Natural killer cell (primary cell): ENCODE measurements around the gene EIF4G1. TPM values are rescaled to one million over a fixed set of nuclear protein-coding genes. Genes with fewer than 3 reads are reported as not detected.

Experiments used
- ATAC-seq, 3 donors: fragments of 150-1000 bp in 2 of 3; fragments of 200-7000 bp in 1 of 3; cut with Tn5 transposase; 1 replicate in 1 of 3; 2 replicates in 2 of 3; pipeline ENCODE4 v1.10.0; 2021; ENCODE audit warnings: mild to moderate bottlenecking in 2 of 3, moderate library complexity in 2 of 3
- DNase-seq, 2 donors: peaks; one replicate each; pipeline versions ENCODE4 v3.0.0 to v3.0.0-alpha.2; 2013 to 2021; ENCODE audit warnings: mixed read lengths in 1 of 2
- H3K27ac ChIP-seq: one replicate; pipeline ENCODE4 v1.5.1; 2013; ENCODE audit warnings: mild to moderate bottlenecking, low read length
- H3K27me3 ChIP-seq: one replicate; pipeline ENCODE4 v1.6.1; 2013; ENCODE audit warnings: low read length; ENCODE audit not compliant: control insufficient read depth, insufficient read depth
- H3K36me3 ChIP-seq: one replicate; pipeline ENCODE4 v1.6.1; 2013; ENCODE audit warnings: low read length; ENCODE audit not compliant: control insufficient read depth, insufficient read depth
- H3K4me1 ChIP-seq: one replicate; pipeline ENCODE4 v1.6.1; 2013; ENCODE audit warnings: low read length; ENCODE audit not compliant: control insufficient read depth, insufficient read depth
- H3K4me3 ChIP-seq: one replicate; pipeline ENCODE4 v1.5.1; 2013; ENCODE audit warnings: low read length
- H3K9me3 ChIP-seq: one replicate; pipeline ENCODE4 v1.6.1; 2013; ENCODE audit warnings: low read length; ENCODE audit not compliant: control insufficient read depth, insufficient read depth
- H3K27ac Mint-ChIP-seq, 2 donors: one replicate each; pipeline ENCODE4 v1.8.0; 2022; ENCODE audit warnings: mild to moderate bottlenecking in 2 of 2, mixed read lengths in 2 of 2, moderate library complexity in 1 of 2
- H3K27me3 Mint-ChIP-seq, 2 donors: one replicate each; pipeline ENCODE4 v1.8.0; 2022; ENCODE audit warnings: low read depth in 2 of 2, mixed read lengths in 2 of 2
- H3K36me3 Mint-ChIP-seq: one replicate; pipeline ENCODE4 v1.8.0; 2022; ENCODE audit warnings: mixed read lengths
- H3K4me1 Mint-ChIP-seq, 2 donors: one replicate each; pipeline ENCODE4 v1.8.0; 2022; ENCODE audit warnings: mixed read lengths in 2 of 2
- H3K4me3 Mint-ChIP-seq: one replicate; pipeline ENCODE4 v1.8.0; 2022; ENCODE audit warnings: mild to moderate bottlenecking, moderate library complexity, mixed read lengths
- H3K9me3 Mint-ChIP-seq, 2 donors: one replicate each; pipeline ENCODE4 v1.8.0; 2022; ENCODE audit warnings: mixed read lengths in 2 of 2
- CTCF ChIP-seq: fragments of 200-600 bp; IDR thresholded peaks from one replicate; pipeline ENCODE4 v1.8.0; 2022; ENCODE audit warnings: antibody characterized with exemption
- WGBS: methylation state at CpG from one replicate; pipeline ENCODE4 v1.1.7; 2013; ENCODE audit warnings: missing lambda C conversion rate; ENCODE audit not compliant: insufficient coverage; 5-methylcytosine and 5-hydroxymethylcytosine counted together
- intact Hi-C: fragments of 100-400 bp; cut with micrococcal nuclease; formaldehyde crosslinking; loops from one replicate; pipeline ENCODE4 v1.14.2; 2022
- total RNA-seq, 4 donors: library from RNA; stranded (reverse); fragments of 120-200 nt in 1 of 4; gene quantifications; one replicate each; pipeline versions ENCODE4 v1.2.3 to v1.2.4, GENCODE V29; 2013 to 2022

The EIF4G1 gene
- total RNA-seq, 3 donors from 2014 or later (not counting 1 experiment from before 2014, with no cell fraction given), result 220 to 235 (median 227) TPM

GRCh38 chr3:184383033-184383740, 68.8 kb downstream of the EIF4G1 start:
- H3K27me3 Mint-ChIP-seq, result peaks cover 13 to 53% of the 10 kb centered on the region in 2 donors

GRCh38 chr3:184384342-184384741, 69.9 kb downstream of the EIF4G1 start:
- no peak overlapping the region for H3K4me3 ChIP-seq
- WGBS, result 82% methylated on average over 9 of the region's 9 CpGs
- no peak for TF ChIP-seq CTCF
- no peaks in the 10 kb centered on the region for H3K9me3 ChIP-seq
- no peak overlapping the region for H3K27ac ChIP-seq
- peaks cover 1 to 44% of the 10 kb centered on the region in 2 donors for H3K27me3 Mint-ChIP-seq
- H3K27me3 ChIP-seq, result peaks cover 19% of the 10 kb centered on the region
- peaks cover 0 to 14% of the 10 kb centered on the region in 2 donors for H3K4me1 Mint-ChIP-seq
- H3K4me1 ChIP-seq, result peaks cover 14% of the 10 kb centered on the region
- no peaks in the 10 kb centered on the region for H3K9me3 Mint-ChIP-seq
- no peak overlapping the region for H3K4me3 Mint-ChIP-seq
- ATAC-seq (no peak), DNase-seq (no peak)
- intact Hi-C loops, result no loop called here
- H3K27ac Mint-ChIP-seq, result no peak overlapping the region
- H3K36me3 Mint-ChIP-seq, result no peaks in the 10 kb centered on the region
- no peaks in the 10 kb centered on the region for H3K36me3 ChIP-seq

More at GRCh38 chr3:184383033-184383740, 68.8 kb downstream of the EIF4G1 start:
- Histone ChIP-seq H3K9me3 (no peaks in the 10 kb centered on the region), H3K4me1 (peaks cover 14% of the 10 kb centered on the region), H3K27me3 (peaks cover 23% of the 10 kb centered on the region), H3K36me3 (no peaks in the 10 kb centered on the region), H3K4me3 (no peak overlapping the region), H3K27ac (no peak overlapping the region)
- DNase-seq, result no peak
- ATAC-seq, result no peak
- Mint-ChIP-seq H3K9me3 (no peaks in the 10 kb centered on the region), H3K4me1 (peaks cover 0 to 20% of the 10 kb centered on the region in 2 donors), H3K27ac (no peak overlapping the region), H3K36me3 (no peaks in the 10 kb centered on the region), H3K4me3 (no peak overlapping the region)
- TF ChIP-seq CTCF, result no peak
- 90% methylated on average over 15 of the region's 15 CpGs for WGBS
- intact Hi-C loops, result no loop called here

Other genes with a start within 250 kb of the EIF4G1 start
- gene HTR3E, start 217.5 kb upstream of the EIF4G1 start, total RNA-seq, result not detected
- gene EIF2B5, start 179.2 kb upstream of the EIF4G1 start, total RNA-seq, result 10 to 100 TPM; 44.5 to 59.4 (median 54.8) TPM
- gene DVL3, start 159.2 kb upstream of the EIF4G1 start, total RNA-seq, result 10 to 100 TPM; 59.1 to 77.5 (median 59.7) TPM
- gene AP2M1, start 139.8 kb upstream of the EIF4G1 start, total RNA-seq, result 100 to 1,000 TPM; 157 to 188 (median 168) TPM
- 100 to 1,000 TPM; 128 to 168 (median 157) TPM for gene ABCF3, start 128.4 kb upstream of the EIF4G1 start, total RNA-seq
- gene VWA5B2, start 85.0 kb upstream of the EIF4G1 start, total RNA-seq, result under 1 TPM in 2 of 3 donors, not detected in 1; 0.14 to 0.23 TPM
- gene ALG3, start 65.6 kb upstream of the EIF4G1 start, total RNA-seq, result 10 to 100 TPM; 18.4 to 21.8 (median 20.4) TPM
- gene EEF1AKMT4, start 64.9 kb upstream of the EIF4G1 start, total RNA-seq, result under 1 TPM; 0.73 to 0.80 (median 0.79) TPM
- under 1 TPM in 2 of 3 donors, not detected in 1; 0.71 to 0.82 TPM for gene CAMK2N2, start 53.1 kb upstream of the EIF4G1 start, total RNA-seq
- gene ECE2, start 38.6 kb upstream of the EIF4G1 start, total RNA-seq, result not detected
- 100 to 1,000 TPM; 218 to 237 (median 231) TPM for gene PSMD2, start 15.4 kb upstream of the EIF4G1 start, total RNA-seq
- gene FAM131A, start 23.0 kb downstream of the EIF4G1 start, total RNA-seq, result 1 to 10 TPM; 6.9 to 8.8 (median 8.5) TPM
- 1 to 10 TPM; 7.8 to 8.2 (median 8.1) TPM for gene CLCN2, start 47.0 kb downstream of the EIF4G1 start, total RNA-seq
- gene POLR2H, start 47.1 kb downstream of the EIF4G1 start, total RNA-seq, result 10 to 100 TPM; 33.0 to 49.8 (median 41.1) TPM
- gene THPO, start 63.6 kb downstream of the EIF4G1 start, total RNA-seq, result not detected
- under 1 TPM in 1 of 3 donors, not detected in 2; 0.78 TPM for gene CHRD, start 65.4 kb downstream of the EIF4G1 start, total RNA-seq
- gene EPHB3, start 247.2 kb downstream of the EIF4G1 start, total RNA-seq, result not detected